Hindlimb muscle (tissue), 1 donor: ENCODE results near the gene SLC43A2. TPM values are rescaled to one million over a fixed set of nuclear protein-coding genes. Genes with fewer than 3 reads are reported as not detected.
"Not testable (repeated sequence)": the region's sequence is repeated elsewhere in the genome, so short reads cannot be mapped to it uniquely, and the experiment has no call there.

ENCODE experiments used
- DNase-seq: peaks from one replicate; pipeline ENCODE4 v3.0.0-alpha.2; 2013
- polyA plus RNA-seq: library from polyadenylated mRNA; unstranded; fragments of 120-200 nt; gene quantifications from one replicate; pipeline ENCODE4 v1.2.1, GENCODE V29; 2013; ENCODE audit not compliant: insufficient read length

Gene SLC43A2
- polyA plus RNA-seq, 1 donor, result 7.8 TPM

DNA sequence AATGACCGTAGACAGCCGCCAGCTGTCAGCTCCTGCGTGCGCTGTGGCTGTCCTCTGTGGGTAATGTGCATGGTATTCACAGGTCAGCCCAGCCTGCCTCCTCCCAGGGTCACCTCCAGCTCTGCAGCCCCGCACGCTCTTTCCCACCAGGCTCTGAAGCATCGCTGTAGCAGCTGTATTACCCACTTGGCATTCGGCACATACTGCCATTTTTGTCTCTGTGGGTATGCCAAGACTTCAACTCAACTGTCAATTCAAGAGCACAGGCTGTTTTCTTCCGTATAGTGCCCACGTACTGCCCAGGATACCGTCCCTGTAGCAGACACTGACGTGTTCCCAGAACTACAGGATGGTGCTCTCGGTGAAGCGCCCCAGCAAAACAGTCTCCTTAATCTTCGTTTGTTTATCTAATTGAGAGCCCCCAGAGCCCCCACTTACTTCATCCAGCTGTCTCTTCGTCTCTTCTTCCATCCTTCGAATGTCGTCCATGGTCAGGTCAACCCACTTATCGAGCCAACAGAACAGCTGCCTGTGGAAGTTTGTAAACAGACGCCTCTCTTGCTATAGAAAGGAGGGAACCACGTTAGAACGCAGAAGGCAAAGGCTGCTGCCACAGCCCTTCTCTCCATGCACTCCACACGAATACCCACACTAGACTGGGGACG lies 94.8 kb downstream of the SLC43A2 start:
- DNase-seq, result no peak

DNA sequence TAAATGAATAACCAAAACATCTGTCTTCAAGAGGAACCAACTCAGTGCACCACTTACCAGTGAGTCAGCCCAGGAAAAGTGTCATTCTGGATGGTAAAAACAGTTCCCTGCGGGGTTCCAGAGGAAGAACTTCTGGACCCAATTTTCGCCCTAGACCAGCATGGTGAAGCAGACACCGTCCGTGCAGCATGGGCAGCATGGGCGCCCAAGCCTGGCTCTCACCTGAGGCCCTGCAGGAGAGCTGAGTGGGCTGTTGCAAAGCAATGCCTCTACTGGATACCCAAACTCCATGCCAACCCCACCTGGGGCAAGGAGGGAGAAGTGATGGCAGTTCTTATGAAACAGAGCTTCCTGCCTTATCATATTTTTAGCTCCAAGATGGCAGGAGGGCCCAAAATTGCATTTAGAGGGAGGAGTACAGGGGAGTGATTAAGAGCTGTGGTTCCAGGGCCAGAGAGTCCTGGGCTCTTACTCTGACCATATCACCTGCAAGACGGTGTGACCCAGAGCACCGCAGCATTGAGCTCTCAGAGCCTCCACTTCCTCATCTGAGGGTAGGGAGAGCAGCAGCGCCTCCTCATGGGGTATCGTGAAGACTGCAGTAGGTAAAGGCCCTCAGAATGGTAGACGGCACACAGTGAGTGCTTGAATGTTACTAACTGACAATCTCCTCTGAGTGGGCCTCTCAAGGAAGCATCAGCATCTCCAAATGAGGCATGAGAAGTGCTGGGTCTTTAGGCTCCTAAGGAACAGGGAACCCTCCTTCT lies 95.6 kb downstream of the SLC43A2 start:
- DNase-seq, result no peak

GRCh38 chr17:1529863-1530262 lies 98.8 kb downstream of the SLC43A2 start:
- no peak for DNase-seq

DNA sequence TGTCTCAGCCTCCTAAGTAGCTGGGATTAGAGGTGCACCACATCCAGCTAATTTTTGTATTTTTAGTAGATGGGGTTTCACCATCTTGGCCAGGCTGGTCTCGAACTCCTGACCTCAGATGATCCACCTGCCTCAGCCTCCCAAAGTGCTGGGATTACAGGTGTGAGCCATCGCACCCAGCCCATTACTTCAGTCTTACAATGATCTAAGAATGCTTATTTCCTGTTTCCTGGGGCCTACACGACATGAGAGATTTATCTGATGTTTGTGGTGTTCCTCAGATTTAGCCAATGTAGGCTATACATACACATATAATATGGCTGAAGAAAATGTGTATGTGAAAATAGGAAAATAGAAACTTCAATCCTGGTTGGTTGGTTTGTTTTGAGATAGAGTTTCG lies 101.8 kb downstream of the SLC43A2 start:
- not testable (repeated sequence) for DNase-seq

DNA sequence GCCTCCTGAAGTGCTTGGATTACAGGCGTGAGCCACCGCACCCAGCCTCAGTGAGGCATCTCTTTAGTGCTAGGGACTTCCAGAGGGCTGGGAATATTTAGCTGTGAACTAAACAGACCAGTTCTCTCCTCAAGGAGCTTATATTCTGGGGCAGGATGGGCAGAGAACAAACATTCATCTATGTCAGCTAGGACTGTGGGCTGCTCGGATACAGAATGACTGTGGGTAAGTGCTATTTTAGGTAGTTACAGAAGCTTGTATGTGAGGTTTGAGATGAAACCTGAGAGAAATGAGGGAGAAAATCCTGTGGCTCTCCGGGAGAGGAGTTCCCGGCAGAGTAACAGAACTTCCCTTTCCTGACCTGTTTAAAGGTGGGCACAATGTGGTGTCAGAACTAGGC lies 106.0 kb downstream of the SLC43A2 start:
- DNase-seq, result no peak

- DNase-seq, result no peak
Measured at GRCh38 chr17:1521086-1521640, 107.5 kb downstream of the SLC43A2 start.

DNA sequence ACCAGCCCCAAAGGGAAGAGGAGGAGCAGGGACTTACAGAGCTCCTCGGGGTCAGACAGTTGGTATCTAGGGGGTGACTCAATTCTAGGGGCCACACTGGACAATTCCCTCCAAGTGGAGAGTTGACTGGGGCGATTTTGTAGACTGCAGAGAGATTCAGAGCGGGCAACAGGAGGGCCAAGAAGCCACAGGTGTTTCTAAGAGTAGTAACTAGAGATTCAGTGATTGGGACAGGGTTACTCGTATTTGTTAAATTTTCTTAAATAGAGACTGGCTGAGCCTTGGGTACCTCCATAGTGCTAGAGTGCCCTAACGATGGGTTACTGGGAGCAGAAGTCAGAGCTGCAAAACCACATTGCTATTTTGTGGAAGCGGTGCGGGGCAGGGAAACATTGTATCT lies 109.0 kb downstream of the SLC43A2 start:
- DNase-seq, result no peak

Other genes starting within 250 kb of the SLC43A2 start
- 766 TPM for gene YWHAE, start 228.6 kb downstream of the SLC43A2 start, polyA plus RNA-seq
- 40.6 TPM for gene CRK, start 172.6 kb downstream of the SLC43A2 start, polyA plus RNA-seq
- gene MYO1C, start 136.1 kb downstream of the SLC43A2 start, polyA plus RNA-seq, result 105 TPM
- gene INPP5K, start 112.2 kb downstream of the SLC43A2 start, polyA plus RNA-seq, result 34.5 TPM
- 29.9 TPM for gene PITPNA, start 66.0 kb downstream of the SLC43A2 start, polyA plus RNA-seq
- gene SCARF1, start 16.9 kb upstream of the SLC43A2 start, polyA plus RNA-seq, result 9.7 TPM
- gene RILP, start 21.0 kb upstream of the SLC43A2 start, polyA plus RNA-seq, result 5.4 TPM
- gene PRPF8, start 56.0 kb upstream of the SLC43A2 start, polyA plus RNA-seq, result 200 TPM
- gene TLCD2, start 81.5 kb upstream of the SLC43A2 start, polyA plus RNA-seq, result 5.5 TPM
- 21.4 TPM for gene WDR81, start 95.9 kb upstream of the SLC43A2 start, polyA plus RNA-seq
- gene SERPINF2, start 114.0 kb upstream of the SLC43A2 start, polyA plus RNA-seq, result 1.7 TPM
- 360 TPM for gene SERPINF1, start 133.2 kb upstream of the SLC43A2 start, polyA plus RNA-seq
- gene SMYD4, start 201.1 kb upstream of the SLC43A2 start, polyA plus RNA-seq, result 10.4 TPM
- 40.3 TPM for gene RPA1, start 201.2 kb upstream of the SLC43A2 start, polyA plus RNA-seq